Measurements from ENCODE around the gene DMAP1. TPM values are rescaled to one million over a fixed set of nuclear protein-coding genes. Genes with fewer than 3 reads are reported as not detected.

DMAP1 gene
- total and polyA plus RNA-seq, 8 donors = 29.7 to 141 (median 66.6) TPM

- H3K9me3 ChIP-seq = no peaks in the 10 kb centered on the region
- H3K4me3 ChIP-seq = no peak overlapping the region
- intact Hi-C loops (cut with DNase I; ENCODE audit: low total_unique reads) = no loop called here
- WGBS, 5 donors = 89 to 97% (median 95%) methylated on average over 6 to 8 of the region's 8 CpGs
- H3K27ac ChIP-seq = no peak overlapping the region
- H3K36me3 ChIP-seq = peaks cover 0 to 22% (median 16%) of the 10 kb centered on the region in 4 donors
- H3K4me1 ChIP-seq = peaks cover 0 to 40% (median 27%) of the 10 kb centered on the region in 4 donors
- no peak for TF ChIP-seq POLR2AphosphoS5 (IDR thresholded peaks at IDR 0.05)
- TF ChIP-seq, protein P1, sequence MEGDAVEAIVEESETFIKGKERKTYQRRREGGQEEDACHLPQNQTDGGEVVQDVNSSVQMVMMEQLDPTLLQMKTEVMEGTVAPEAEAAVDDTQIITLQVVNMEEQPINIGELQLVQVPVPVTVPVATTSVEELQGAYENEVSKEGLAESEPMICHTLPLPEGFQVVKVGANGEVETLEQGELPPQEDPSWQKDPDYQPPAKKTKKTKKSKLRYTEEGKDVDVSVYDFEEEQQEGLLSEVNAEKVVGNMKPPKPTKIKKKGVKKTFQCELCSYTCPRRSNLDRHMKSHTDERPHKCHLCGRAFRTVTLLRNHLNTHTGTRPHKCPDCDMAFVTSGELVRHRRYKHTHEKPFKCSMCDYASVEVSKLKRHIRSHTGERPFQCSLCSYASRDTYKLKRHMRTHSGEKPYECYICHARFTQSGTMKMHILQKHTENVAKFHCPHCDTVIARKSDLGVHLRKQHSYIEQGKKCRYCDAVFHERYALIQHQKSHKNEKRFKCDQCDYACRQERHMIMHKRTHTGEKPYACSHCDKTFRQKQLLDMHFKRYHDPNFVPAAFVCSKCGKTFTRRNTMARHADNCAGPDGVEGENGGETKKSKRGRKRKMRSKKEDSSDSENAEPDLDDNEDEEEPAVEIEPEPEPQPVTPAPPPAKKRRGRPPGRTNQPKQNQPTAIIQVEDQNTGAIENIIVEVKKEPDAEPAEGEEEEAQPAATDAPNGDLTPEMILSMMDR (IDR thresholded peaks at IDR 0.05) = no peak
- no peak for TF ChIP-seq EP300 (IDR thresholded peaks at IDR 0.05)
- TF ChIP-seq POLR2A (IDR thresholded peaks at IDR 0.05) = no peak
- DNase-seq = no peak
- H3K27me3 ChIP-seq = no peaks in the 10 kb centered on the region
Measured at GRCh38 chr1:44236490-44237272, 23.4 kb downstream of the DMAP1 start.

DNA sequence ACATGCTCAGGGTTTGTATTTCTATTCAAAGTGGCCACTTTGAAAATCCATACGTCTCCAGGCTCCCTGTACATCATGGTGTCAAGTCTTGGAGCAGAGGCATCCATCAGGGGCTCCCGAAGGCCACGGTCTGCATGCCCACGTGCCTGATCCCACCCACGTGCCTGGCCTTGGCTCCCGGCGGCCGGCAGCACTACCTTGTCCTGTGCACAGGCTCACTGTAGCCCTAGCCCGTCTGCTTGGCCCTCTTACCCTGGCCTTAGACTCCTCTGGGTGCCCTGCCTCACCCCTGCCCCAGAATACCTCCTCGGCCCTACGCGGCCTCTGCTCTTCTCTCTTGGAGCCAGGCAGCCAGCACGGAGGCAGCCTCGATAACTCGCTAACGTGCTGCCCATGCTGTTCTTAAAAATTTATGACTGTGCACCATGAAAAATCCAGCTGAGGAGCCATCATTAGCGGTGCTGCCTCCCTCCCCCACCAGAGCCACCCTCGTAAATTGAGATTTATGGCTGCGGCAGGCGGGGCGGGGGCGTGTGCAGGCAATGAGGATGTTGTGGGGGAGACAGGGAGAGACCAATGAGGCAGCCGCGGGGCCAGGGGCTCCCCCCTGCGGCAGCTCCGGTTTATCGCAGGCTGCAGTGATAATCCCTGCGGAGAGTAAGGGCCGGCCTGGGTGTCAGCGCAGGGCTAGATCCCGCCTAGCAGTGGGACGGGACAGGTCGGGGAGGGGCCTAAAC lies 24.6 kb downstream of the DMAP1 start:
- 55 to 78% (median 73%) methylated on average over 24 to 33 of the region's 33 CpGs for WGBS, 5 donors
- H3K4me3 ChIP-seq = peak overlapping the region in 1 of 4 donors; percentile 5

DNA sequence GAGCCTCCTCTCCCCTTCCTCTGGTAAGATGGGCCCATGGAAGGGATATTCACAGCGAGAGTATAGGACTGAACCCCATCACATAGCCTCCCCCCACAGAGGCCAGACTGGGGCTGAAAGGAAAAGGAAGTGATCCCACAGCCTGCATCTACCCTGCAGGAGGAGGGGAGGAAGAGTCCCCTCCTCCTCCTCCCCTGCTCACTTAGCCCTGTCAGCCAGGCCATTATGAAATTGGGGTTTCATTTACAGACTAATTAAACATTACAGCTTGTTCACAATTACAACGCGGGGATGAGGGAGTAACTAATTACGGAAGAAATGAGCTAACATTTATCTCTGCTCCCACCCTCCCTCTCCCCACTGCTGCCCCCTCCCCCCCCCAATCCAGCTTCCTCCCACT lies 25.4 kb downstream of the DMAP1 start:
- TF ChIP-seq POLR2A (IDR thresholded peaks at IDR 0.05) (no peak), EP300 (IDR thresholded peaks at IDR 0.05) (no peak), POLR2AphosphoS5 (IDR thresholded peaks at IDR 0.05) (no peak)
- TF ChIP-seq, protein P1 (IDR thresholded peaks at IDR 0.05) = no peak
- DNase-seq = no peak
- H3K36me3 ChIP-seq = peaks cover 0 to 25% (median 19%) of the 10 kb centered on the region in 4 donors
- peaks cover 0 to 40% (median 27%) of the 10 kb centered on the region in 4 donors for H3K4me1 ChIP-seq
- H3K27me3 ChIP-seq = no peaks in the 10 kb centered on the region
- H3K9me3 ChIP-seq = no peaks in the 10 kb centered on the region
- H3K27ac ChIP-seq = peak overlapping the region in 3 of 5 donors; percentile 64 to 80 (median 72)
- no peak overlapping the region for H3K4me3 ChIP-seq
- intact Hi-C loops (cut with DNase I; ENCODE audit: low total_unique reads) = no loop called here
- WGBS, 5 donors = 71 to 94% (median 86%) methylated on average over 4 of the region's 4 CpGs

More for the DNA sequence above, 24.6 kb downstream of the DMAP1 start:
- H3K4me1 ChIP-seq = peaks cover 0 to 40% (median 27%) of the 10 kb centered on the region in 4 donors
- peak in 1 of 2 donors; percentile 86 for DNase-seq
- H3K36me3 ChIP-seq = peaks cover 0 to 18% (median 12%) of the 10 kb centered on the region in 4 donors
- H3K27me3 ChIP-seq = no peaks in the 10 kb centered on the region
- no peaks in the 10 kb centered on the region for H3K9me3 ChIP-seq
- TF ChIP-seq, protein P1 (IDR thresholded peaks at IDR 0.05) = peak in 4 of 7 experiments; percentile 8 to 51 (median 21)
- no peak for TF ChIP-seq POLR2AphosphoS5 (IDR thresholded peaks at IDR 0.05)
- intact Hi-C loops (cut with DNase I; ENCODE audit: low total_unique reads) = no loop called here
- H3K27ac ChIP-seq = peak overlapping the region in 2 of 5 donors; percentile 72 to 80

DNA sequence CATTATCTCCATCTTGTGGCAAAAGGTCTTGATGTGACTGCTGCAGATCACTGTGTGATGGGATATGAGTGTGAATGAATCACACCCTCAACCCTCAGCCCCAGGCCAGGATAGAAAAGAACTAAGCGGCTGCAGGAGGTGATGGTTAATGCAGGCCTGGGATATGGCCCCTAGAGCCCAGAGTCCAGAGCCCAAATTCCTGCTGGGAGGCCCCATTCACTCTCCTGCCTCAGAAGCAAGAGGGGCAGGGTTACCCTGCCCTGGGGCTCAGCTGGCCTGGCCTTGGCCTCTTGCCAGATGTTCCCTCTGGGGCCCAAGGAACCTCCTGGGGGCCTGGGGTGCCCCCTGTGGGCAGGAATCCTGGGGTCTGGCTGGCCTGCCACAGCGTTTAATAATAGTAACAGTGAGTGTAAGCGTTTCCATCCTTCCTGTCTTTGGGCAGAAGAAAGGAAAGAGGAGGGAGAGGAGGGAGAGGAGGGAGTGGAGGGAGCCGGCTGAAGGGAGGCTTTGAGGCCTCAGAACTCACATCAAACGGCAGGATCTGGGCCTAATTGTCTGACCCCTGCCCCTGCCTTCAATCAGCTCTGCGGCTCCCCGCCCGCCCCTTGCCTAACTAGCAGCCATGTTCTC lies 26.2 kb downstream of the DMAP1 start:
- Histone ChIP-seq H3K27me3 (no peaks in the 10 kb centered on the region), H3K36me3 (peaks cover 0 to 33% (median 27%) of the 10 kb centered on the region in 4 donors), H3K27ac (peak overlapping the region in 4 of 5 donors; percentile 64 to 80 (median 72)), H3K4me1 (peaks cover 0 to 40% (median 27%) of the 10 kb centered on the region in 4 donors), H3K9me3 (no peaks in the 10 kb centered on the region), H3K4me3 (no peak overlapping the region)
- intact Hi-C loops (cut with DNase I; ENCODE audit: low total_unique reads) = no loop called here
- 51 to 66% (median 54%) methylated on average over 8 of the region's 8 CpGs for WGBS, 5 donors
- TF ChIP-seq POLR2AphosphoS5 (IDR thresholded peaks at IDR 0.05) = no peak
- no peak for TF ChIP-seq POLR2A (IDR thresholded peaks at IDR 0.05)
- TF ChIP-seq, protein P1 (IDR thresholded peaks at IDR 0.05) = no peak
- peak in 1 of 2 donors; percentile 58 for DNase-seq
